H1 (cell line): ENCODE results near the gene CBLN1. TPM values are rescaled to one million over a fixed set of nuclear protein-coding genes. Genes with fewer than 3 reads are reported as not detected.

Experiments used
- CTCF ChIA-PET: fragments of 300-600 bp; sonication (Branson Sonifier 250); formaldehyde crosslinking; loops from one replicate; lab custom pipeline; 2021; ENCODE audit not compliant: partially characterized antibody; lab: Charles Lee
- POLR2A ChIA-PET: fragments of 300-600 bp; sonication (Branson Sonifier 250); formaldehyde crosslinking; loops from one replicate; lab custom pipeline; 2021; ENCODE audit warnings: inconsistent platforms; ENCODE audit not compliant: partially characterized antibody; lab: Charles Lee
- DNase-seq, 2 experiments: peaks; one replicate each; pipeline versions ENCODE4 v3.0.0 to v3.0.0-alpha.2; 2010 to 2022; ENCODE audit warnings: low spot score in 2 of 2, low read depth in 1 of 2, mixed read lengths in 1 of 2
- FAIRE-seq: peaks from 2 replicates; lab custom pipeline; 2011; peaks lifted over from hg19 to GRCh38; lab: Jason Lieb, UNC
- H2AFZ ChIP-seq: 2 replicates; pipeline ENCODE4 v1.8.1; 2012; ENCODE audit warnings: low read length, inconsistent platforms
- H2AK5ac ChIP-seq: 2 replicates; pipeline ENCODE4 v1.6.1; 2013; ENCODE audit warnings: low read depth, low read length
- H2BK120ac ChIP-seq: replicated peaks from 2 replicates; pipeline ENCODE3; 2013; ENCODE audit warnings: low read depth, low read length, inconsistent platforms
- H2BK12ac ChIP-seq: 2 replicates; pipeline ENCODE4 v1.6.1; 2013; ENCODE audit warnings: low read depth, low read length
- H2BK15ac ChIP-seq: 2 replicates; pipeline ENCODE4 v1.6.1; 2013; ENCODE audit warnings: low read length
- H2BK20ac ChIP-seq: 2 replicates; pipeline ENCODE4 v1.6.1; 2013; ENCODE audit warnings: low read length
- H2BK5ac ChIP-seq: 2 replicates; pipeline ENCODE4 v1.6.1; 2013; ENCODE audit warnings: low read depth, low read length
- H3K14ac ChIP-seq: 2 replicates; pipeline ENCODE4 v1.6.1; 2013; ENCODE audit warnings: inconsistent platforms; ENCODE audit not compliant: insufficient read length
- H3K18ac ChIP-seq: 2 replicates; pipeline ENCODE4 v1.6.1; 2013; ENCODE audit warnings: low read length; ENCODE audit errors: extremely low read depth
- H3K23ac ChIP-seq: 2 replicates; pipeline ENCODE4 v1.6.1; 2013; ENCODE audit warnings: inconsistent platforms; ENCODE audit not compliant: insufficient read length
- H3K23me2 ChIP-seq: 2 replicates; pipeline ENCODE4 v1.6.1; 2013; ENCODE audit warnings: low read depth, low read length
- H3K27ac ChIP-seq: 2 replicates; pipeline ENCODE4 v1.6.1; 2011; ENCODE audit warnings: low read depth, low read length, inconsistent platforms
- H3K27me3 ChIP-seq, 4 experiments: replicated peaks in 1 of 4; 1 replicate in 1 of 4; 2 replicates in 3 of 4; pipeline versions ENCODE4 v1.6.1 to v1.8.1; 2011 to 2013; ENCODE audit warnings: low read length in 3 of 4, mild to moderate bottlenecking in 3 of 4, inconsistent platforms in 2 of 4, mixed read lengths in 2 of 4, moderate library complexity in 1 of 4; ENCODE audit not compliant: control insufficient read depth in 3 of 4, insufficient read depth in 3 of 4; ENCODE audit errors: extremely low read depth in 1 of 4
- H3K36me3 ChIP-seq, 4 experiments: 2 replicates each; pipeline versions ENCODE4 v1.6.1 to v1.8.1; 2011 to 2013; ENCODE audit warnings: mild to moderate bottlenecking in 4 of 4, low read length in 3 of 4, moderate library complexity in 2 of 4, control low read depth in 1 of 4, inconsistent platforms in 1 of 4; ENCODE audit not compliant: insufficient read depth in 4 of 4, control insufficient read depth in 2 of 4
- H3K4ac ChIP-seq: replicated peaks from 2 replicates; pipeline ENCODE3; 2013; ENCODE audit warnings: low read length, low read depth, mixed read lengths, inconsistent platforms; ENCODE audit not compliant: insufficient read length
- H3K4me1 ChIP-seq, 4 experiments: replicated peaks in 1 of 4; 1 replicate in 1 of 4; 2 replicates in 3 of 4; pipeline versions ENCODE4 v1.6.1 to v1.8.1; 2011 to 2013; ENCODE audit warnings: low read length in 3 of 4, inconsistent platforms in 2 of 4, mixed read lengths in 1 of 4; ENCODE audit not compliant: insufficient read depth in 4 of 4, control insufficient read depth in 3 of 4
- H3K4me2 ChIP-seq, 2 experiments: 2 replicates each; pipeline versions ENCODE4 v1.6.1 to v1.8.1; 2011 to 2013; ENCODE audit warnings: low read depth in 2 of 2, low read length in 2 of 2, control low read depth in 1 of 2, inconsistent platforms in 1 of 2, mild to moderate bottlenecking in 1 of 2; ENCODE audit not compliant: insufficient read depth in 1 of 2
- H3K4me3 ChIP-seq, 4 experiments: fragments of 200-600, 300-600 bp in 1 of 4; sonication (generic), shearing (Covaris generic), sonication (Bioruptor Twin) in 1 of 4; 2 replicates each; pipeline versions ENCODE4 v1.5.1 to v1.8.1; 2011 to 2016; ENCODE audit warnings: low read length in 4 of 4, low read depth in 3 of 4, control low read depth in 2 of 4, inconsistent platforms in 2 of 4, mild to moderate bottlenecking in 2 of 4, mixed read lengths in 1 of 4, moderate library complexity in 1 of 4; ENCODE audit not compliant: insufficient read depth in 2 of 4; ENCODE audit errors: extremely low read depth in 1 of 4
- H3K56ac ChIP-seq: replicated peaks from 2 replicates; pipeline ENCODE3; 2013; ENCODE audit warnings: low read depth, mild to moderate bottlenecking, mixed read lengths, low read length, inconsistent platforms; ENCODE audit not compliant: insufficient read length
- H3K79me1 ChIP-seq: 2 replicates; pipeline ENCODE4 v1.6.1; 2013; ENCODE audit warnings: low read depth, low read length, control low read depth
- H3K79me2 ChIP-seq, 2 experiments: 2 replicates each; pipeline versions ENCODE4 v1.6.1 to v1.8.1; 2012 to 2013; ENCODE audit warnings: low read length in 2 of 2, mild to moderate bottlenecking in 2 of 2, inconsistent platforms in 1 of 2; ENCODE audit not compliant: insufficient read depth in 2 of 2, control insufficient read depth in 1 of 2
- H3K9ac ChIP-seq, 4 experiments: replicated peaks in 1 of 4; 1 replicate in 1 of 4; 2 replicates in 3 of 4; pipeline versions ENCODE4 v1.6.1 to v1.8.1; 2011 to 2013; ENCODE audit warnings: low read depth in 3 of 4, low read length in 3 of 4, control low read depth in 2 of 4, mild to moderate bottlenecking in 2 of 4, moderate library complexity in 2 of 4, inconsistent platforms in 1 of 4; ENCODE audit errors: extremely low read depth in 1 of 4
- H3K9me3 ChIP-seq, 2 experiments: 2 replicates each; pipeline versions ENCODE4 v1.6.1 to v1.8.1; 2012 to 2013; ENCODE audit warnings: mild to moderate bottlenecking in 2 of 2, moderate library complexity in 2 of 2, control low read depth in 1 of 2, inconsistent platforms in 1 of 2, low read depth in 1 of 2, low read length in 1 of 2, mixed read lengths in 1 of 2; ENCODE audit not compliant: insufficient read depth in 2 of 2
- H4K20me1 ChIP-seq, 2 experiments: replicated peaks in 1 of 2; 2 replicates each; pipeline versions ENCODE3 to v1.8.1; 2011 to 2013; ENCODE audit warnings: inconsistent platforms in 2 of 2, low read length in 2 of 2, mild to moderate bottlenecking in 1 of 2; ENCODE audit not compliant: insufficient read depth in 2 of 2, control insufficient read depth in 1 of 2
- H4K5ac ChIP-seq: 2 replicates; pipeline ENCODE4 v1.6.1; 2013; ENCODE audit warnings: low read length, low read depth, mixed read lengths, inconsistent platforms; ENCODE audit not compliant: insufficient read length
- H4K8ac ChIP-seq: 2 replicates; pipeline ENCODE4 v1.8.0; 2013; ENCODE audit warnings: mild to moderate bottlenecking, moderate library complexity, low read length, inconsistent platforms; ENCODE audit not compliant: insufficient read depth; ENCODE audit errors: extremely low read depth
- H4K91ac ChIP-seq: replicated peaks from 2 replicates; pipeline ENCODE3; 2013; ENCODE audit warnings: low read length, mixed read lengths, inconsistent platforms; ENCODE audit not compliant: insufficient read length
- BRCA1 ChIP-seq: IDR thresholded peaks from 2 replicates; pipeline ENCODE4 v1.6.1; 2012; ENCODE audit warnings: low read depth, low read length, improper control_type of control experiment
- CBX5 ChIP-seq: fragments of 300-800, 300-1000 bp; sonication (generic); IDR thresholded peaks from 2 replicates; pipeline ENCODE4 v1.7.1; 2016; ENCODE audit warnings: antibody characterized with exemption, low read length, low read depth
- HDAC2 ChIP-seq, 2 experiments: fragments of 300-600 bp in 1 of 2; sonication (generic) in 1 of 2; IDR thresholded peaks; 2 replicates each; pipeline ENCODE4 v1.6.1; 2011 to 2012; ENCODE audit warnings: low read depth in 2 of 2, low read length in 2 of 2, mild to moderate bottlenecking in 2 of 2, moderate library complexity in 2 of 2, borderline replicate concordance in 1 of 2, inconsistent platforms in 1 of 2
- HDAC6 ChIP-seq: IDR thresholded peaks from one replicate; pipeline ENCODE4 v1.7.1; 2012; ENCODE audit warnings: low read depth, mild to moderate bottlenecking, inconsistent platforms, low read length, moderate library complexity
- KDM5A ChIP-seq: fragments of 200-600 bp; IDR thresholded peaks from 2 replicates; pipeline ENCODE4 v1.7.1; 2012; ENCODE audit warnings: mild to moderate bottlenecking, low read length, inconsistent platforms, mixed read lengths
- POLR2AphosphoS5 ChIP-seq: IDR thresholded peaks from 2 replicates; pipeline ENCODE4 v1.6.1; 2011; ENCODE audit warnings: low read depth, low read length
- RBBP5 ChIP-seq: IDR thresholded peaks from 2 replicates; pipeline ENCODE4 v1.7.1; 2012; ENCODE audit warnings: low read depth, mild to moderate bottlenecking, inconsistent platforms, low read length, moderate library complexity, borderline replicate concordance
- RFX5 ChIP-seq: IDR thresholded peaks from 2 replicates; pipeline ENCODE4 v1.6.1; 2011; ENCODE audit warnings: low read depth, low read length, improper control_type of control experiment, borderline replicate concordance
- SP4 ChIP-seq: IDR thresholded peaks from 2 replicates; pipeline ENCODE4 v1.6.1; 2012; ENCODE audit warnings: low read length, inconsistent platforms
- TAF1 ChIP-seq: IDR thresholded peaks from 2 replicates; pipeline ENCODE4 v1.6.1; 2011; ENCODE audit warnings: mild to moderate bottlenecking, low read depth, low read length
- TAF7 ChIP-seq: optimal IDR thresholded peaks from 2 replicates; pipeline ENCODE3; 2011; ENCODE audit warnings: low read depth, mild to moderate bottlenecking, inconsistent platforms, low read length, moderate library complexity, borderline replicate concordance
- WGBS, 2 experiments: shearing (Covaris generic) in 1 of 2; methylation state at CpG; one replicate each; pipeline versions ENCODE4 v1.1.6 to v1.1.7; 2013 to 2015; ENCODE audit warnings: low lambda C conversion rate in 2 of 2, mixed read lengths in 2 of 2, inconsistent platforms in 1 of 2, low coverage in 1 of 2, missing lambda C conversion rate in 1 of 2; ENCODE audit not compliant: insufficient replicate concordance in 2 of 2, insufficient coverage in 1 of 2, insufficient read length in 1 of 2; ENCODE audit errors: extremely low coverage in 1 of 2, missing lambda C conversion rate in 1 of 2; 5-methylcytosine and 5-hydroxymethylcytosine counted together
- polyA plus RNA-seq, 7 experiments: library from polyadenylated mRNA; depleted of rRNA in 3 of 7; stranded (reverse) in 5 of 7; unstranded in 2 of 7; fragments of >200 nt in 5 of 7; fragments of 200-250 nt in 2 of 7; gene quantifications; 1 replicate in 5 of 7; 2 replicates in 1 of 7; 4 replicates in 1 of 7; pipeline versions ENCODE4 v1.2.1 to v1.2.3, GENCODE V29; 2011 to 2013; ENCODE audit warnings: missing spikeins in 2 of 7, mixed read lengths in 2 of 7
- total RNA-seq: library from RNA; stranded (reverse); fragmentation: NEBNext Ultra II Directional; extraction: Animal tissue kit (Norgen Biotek cat#: 25700); gene quantifications from 2 replicates; pipeline ENCODE4 v1.2.1, GENCODE V29; 2021

Gene CBLN1
- total and polyA plus RNA-seq, 2 of the 8 experiments (the other 6 are each of a cell fraction or from before 2014, with no cell fraction given): 0.97 to 7.1 TPM

DNA sequence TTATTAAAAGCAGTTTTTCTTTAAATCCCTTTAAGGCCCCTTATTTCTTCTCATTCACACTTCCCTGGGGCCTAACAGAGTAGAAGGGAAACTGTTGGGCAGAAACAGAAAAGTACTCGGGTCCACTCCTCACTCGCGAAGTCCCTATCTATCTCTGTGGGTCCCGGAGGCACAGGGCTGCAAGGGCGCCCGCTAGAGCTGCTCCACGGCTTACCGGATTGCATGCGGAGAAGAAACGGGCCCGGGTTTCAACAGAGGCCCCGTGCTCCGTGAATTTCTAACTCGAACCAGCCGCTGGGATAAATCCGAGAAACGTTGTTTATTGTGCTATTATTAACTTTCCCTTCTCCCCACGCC lies 4.3 kb downstream of the CBLN1 start:
- H2BK12ac ChIP-seq: no peak overlapping the region
- no peaks in the 10 kb centered on the region for H3K9me3 ChIP-seq
- peaks cover 82 to 92% (median 89%) of the 10 kb centered on the region in 4 experiments for H3K27me3 ChIP-seq
- WGBS, 2 experiments: 9% methylated on average over 16 of the region's 18 CpGs; no CpG with 5 or more reads in 1 of the 2 experiments
- CTCF ChIA-PET: interaction anchor here (1.2 to 6.9 kb wide), 2 partner anchors 10 to 71 kb away, joined by 3 to 28 read pairs; no protein-coding TSS in a partner anchor
- no peak overlapping the region for H3K56ac ChIP-seq
- no peak overlapping the region for H3K9ac ChIP-seq
- no peak for FAIRE-seq
- H2AFZ ChIP-seq: no peak overlapping the region
- no peak overlapping the region for H3K14ac ChIP-seq
- H4K20me1 ChIP-seq: peaks cover 9 to 38% of the 10 kb centered on the region in 2 experiments
- no peak overlapping the region for H2BK15ac ChIP-seq
- no peak overlapping the region for H2BK5ac ChIP-seq
- H4K5ac ChIP-seq: no peak overlapping the region
- H4K8ac ChIP-seq: no peak overlapping the region
- no peaks in the 10 kb centered on the region for H3K79me1 ChIP-seq
- H3K4me2 ChIP-seq: peak overlapping the region; percentile 49 to 98
- POLR2A ChIA-PET: no interaction called here
- H2BK120ac ChIP-seq: no peak overlapping the region
- peaks cover 2 to 31% (median 23%) of the 10 kb centered on the region in 4 experiments for H3K4me1 ChIP-seq
- peak overlapping the region in 2 of 4 experiments; percentile 23 to 71; a peak in 4 of 8 replicates for H3K4me3 ChIP-seq
- no peak overlapping the region for H2BK20ac ChIP-seq
- no peaks in the 10 kb centered on the region for H3K36me3 ChIP-seq
- TF ChIP-seq BRCA1: no peak
- no peak for TF ChIP-seq CBX5
- TF ChIP-seq RBBP5: no peak
- no peak for TF ChIP-seq SP4
- TF ChIP-seq HDAC6: no peak
- TF ChIP-seq TAF1: no peak
- TF ChIP-seq KDM5A: no peak
- TF ChIP-seq RFX5: no peak
- TF ChIP-seq POLR2AphosphoS5: no peak
- no peak for TF ChIP-seq TAF7
- no peak for TF ChIP-seq HDAC2 (IDR thresholded peaks at IDR 0.05; ENCODE audit: borderline replicate concordance in 1 of 2, low read depth in 2 of 2, low read length in 2 of 2)
- no peaks in the 10 kb centered on the region for H3K79me2 ChIP-seq
- H4K91ac ChIP-seq: no peak overlapping the region
- H3K23ac ChIP-seq: no peak overlapping the region
- H3K4ac ChIP-seq: no peak overlapping the region
- no peak overlapping the region for H3K27ac ChIP-seq
- peak in 1 of 2 experiments; percentile 48 for DNase-seq
- peaks cover 17% of the 10 kb centered on the region; the same call in 1 of the 2 replicates for H3K23me2 ChIP-seq
- H3K18ac ChIP-seq: no peak overlapping the region
- H2AK5ac ChIP-seq: no peak overlapping the region
